ENCODE measurements around the gene CIDEB.

The CIDEB gene

DNA sequence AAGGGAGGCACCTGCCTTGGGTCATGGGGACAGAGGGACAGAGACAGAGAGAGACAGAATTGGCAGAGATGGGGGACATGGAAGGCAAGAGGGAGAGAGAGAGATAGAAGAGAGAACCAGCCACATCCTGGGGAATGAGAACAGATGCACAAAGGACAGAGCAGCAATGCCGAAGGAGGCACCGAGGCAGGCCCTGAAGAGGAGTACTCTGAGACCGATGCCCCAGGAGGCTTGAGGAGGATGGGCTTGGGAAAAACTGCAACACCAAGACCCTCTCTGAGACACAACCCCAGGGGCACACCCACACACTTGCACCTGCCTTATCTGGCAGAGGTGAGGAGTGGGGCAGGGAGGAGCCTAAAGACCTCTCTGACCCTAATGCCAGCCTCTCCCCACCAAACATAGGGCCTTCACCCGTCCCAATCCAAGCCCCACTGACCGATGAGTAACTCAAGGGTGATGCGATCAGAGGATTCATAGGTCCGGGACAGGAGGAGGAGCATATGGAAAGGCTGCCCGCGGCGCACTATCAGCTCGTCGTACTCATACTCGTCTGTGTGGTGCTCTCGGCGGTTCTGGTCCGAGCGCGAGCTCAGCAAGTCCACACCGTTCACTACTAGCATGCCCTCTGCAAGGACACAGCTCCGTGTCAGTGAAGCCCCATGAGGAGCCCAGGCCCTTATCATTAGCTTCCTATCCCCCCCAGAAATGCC, 46.4 kb downstream of the CIDEB start:
- in situ Hi-C loops (cut with MboI; ENCODE audit: low pct_unique_long_range_greater_than_20kb, low sequenced_read_pairs), result no loop called here
- DNase-seq, result no peak

DNA sequence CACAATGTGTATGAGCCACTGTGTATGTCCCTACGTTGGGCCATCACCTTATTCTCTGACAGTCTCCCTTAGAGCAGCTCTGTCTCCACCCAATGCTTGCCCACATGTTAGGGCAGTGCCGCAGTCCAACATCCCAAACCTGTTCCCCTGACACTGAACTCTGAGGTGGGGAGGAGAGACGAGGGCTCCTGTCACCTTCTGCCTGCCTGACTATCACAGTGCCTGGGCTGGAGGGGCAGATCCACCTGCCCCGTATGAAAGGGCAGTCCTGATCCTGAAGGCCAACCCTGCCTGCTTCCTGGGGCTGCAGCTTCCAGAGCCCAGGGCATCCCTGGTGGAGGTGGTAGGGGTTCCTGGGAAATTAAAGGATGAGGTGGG, 47.0 kb downstream of the CIDEB start:
- DNase-seq, result no peak
- in situ Hi-C loops (cut with MboI; ENCODE audit: low pct_unique_long_range_greater_than_20kb, low sequenced_read_pairs), result no loop called here

DNA sequence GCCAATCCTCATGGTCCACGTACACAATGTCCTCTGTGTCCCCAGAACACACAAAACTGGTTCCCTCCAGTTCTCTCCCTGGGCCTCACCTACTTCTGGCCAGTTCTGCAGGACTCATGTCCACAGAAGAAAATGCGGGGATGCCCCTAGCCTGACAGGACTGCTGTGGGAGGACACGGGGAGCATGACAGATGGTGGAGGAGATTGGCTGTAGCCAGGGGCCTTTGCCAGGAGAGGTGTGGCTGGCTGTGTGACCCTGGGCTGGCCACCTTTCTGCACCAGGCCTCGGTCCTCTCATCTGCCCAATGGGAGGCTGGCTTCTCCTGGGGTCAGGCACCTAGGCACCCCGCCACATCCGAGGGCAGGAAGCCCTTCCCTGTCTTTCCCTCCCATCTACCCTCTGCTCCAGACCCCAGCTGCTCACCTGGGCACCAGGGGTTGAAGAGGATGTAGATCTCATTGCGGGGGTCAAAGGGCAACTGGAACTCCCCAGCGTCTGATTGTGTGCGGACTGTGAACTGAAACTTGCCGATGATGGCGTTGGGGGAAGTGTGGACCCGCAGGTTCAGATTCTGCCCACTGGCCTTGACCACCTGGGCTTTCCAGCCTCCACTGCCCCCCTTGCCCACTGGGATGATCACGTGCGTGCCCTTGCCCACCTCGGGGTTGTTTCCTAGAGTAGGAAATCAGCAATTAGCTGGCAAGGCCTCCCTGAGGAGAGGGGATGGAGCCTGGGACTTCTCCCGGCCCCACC, 47.6 kb downstream of the CIDEB start:
- no peak for DNase-seq
- in situ Hi-C loops (cut with MboI; ENCODE audit: low pct_unique_long_range_greater_than_20kb, low sequenced_read_pairs), result no loop called here

DNA sequence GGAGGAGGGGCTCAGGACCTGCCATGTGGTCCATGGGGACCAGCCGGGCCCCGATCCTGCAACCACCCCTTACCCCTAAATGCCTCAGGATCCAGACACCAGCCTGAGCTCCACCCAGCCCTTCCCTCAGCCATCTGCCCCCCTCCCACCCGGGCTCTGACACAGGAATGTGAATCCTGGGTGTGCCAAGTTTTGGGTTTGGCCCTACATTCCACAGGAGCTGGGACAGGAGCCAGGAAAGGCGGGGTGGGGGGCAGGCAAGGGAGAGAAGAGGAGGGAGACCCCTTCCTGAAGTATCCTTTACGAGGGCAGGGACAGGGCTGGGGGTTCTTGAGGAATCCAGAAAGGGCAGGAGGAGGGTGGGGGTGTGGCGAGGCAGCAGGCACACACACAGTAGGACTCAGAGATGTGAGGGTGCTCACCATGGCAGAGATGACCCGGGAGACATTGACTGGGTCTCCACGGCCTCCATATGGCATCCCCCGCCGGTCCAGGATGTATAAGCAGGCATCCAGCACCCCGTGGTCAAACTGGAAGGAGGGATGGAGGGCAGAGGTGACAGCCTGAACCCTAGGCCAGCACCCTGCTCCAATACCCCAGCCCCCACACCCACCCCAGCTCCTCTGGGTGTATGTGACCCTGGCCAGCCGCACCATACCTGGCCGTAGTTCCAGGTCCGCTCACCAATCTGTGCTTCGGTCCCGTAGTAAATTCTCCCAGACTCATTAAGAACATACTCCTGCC, 48.3 kb downstream of the CIDEB start:
- no peak for DNase-seq
- in situ Hi-C loops (cut with MboI; ENCODE audit: low pct_unique_long_range_greater_than_20kb, low sequenced_read_pairs), result no loop called here

DNA sequence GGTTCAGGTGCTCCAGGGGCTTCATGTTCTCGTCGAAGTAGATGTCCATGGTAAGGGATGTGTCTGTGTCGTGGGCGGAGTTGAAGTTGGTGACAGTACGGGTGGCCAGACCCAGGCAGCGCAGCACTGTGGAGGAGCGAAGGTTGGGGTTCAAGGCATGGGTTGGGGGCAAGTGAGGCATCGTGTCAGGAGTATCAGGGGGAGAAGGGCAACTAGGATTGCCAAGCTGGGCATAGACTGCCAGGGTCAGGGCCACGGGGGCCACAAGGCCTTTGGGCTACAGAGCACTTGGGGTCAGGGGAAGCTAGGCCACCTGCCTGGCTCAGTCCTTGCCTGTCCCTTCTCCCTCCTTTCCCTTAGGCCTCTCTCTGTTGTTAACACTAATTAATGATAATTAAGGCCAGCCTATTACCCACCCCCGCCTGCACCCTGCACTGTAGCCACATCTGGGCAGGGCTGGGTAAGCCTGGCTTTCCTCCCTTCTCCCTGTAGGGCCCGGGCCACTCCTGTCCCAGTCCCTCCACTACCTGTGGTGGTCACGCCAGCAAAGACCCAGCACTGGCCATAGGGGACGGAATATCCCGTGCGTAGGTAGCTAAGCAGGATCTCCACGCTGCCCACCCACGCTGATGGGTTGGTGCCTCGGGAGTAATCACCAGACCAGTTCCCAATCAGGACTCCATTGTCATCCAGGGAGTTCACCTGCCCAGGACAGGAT, 49.1 kb downstream of the CIDEB start:
- in situ Hi-C loops (cut with MboI; ENCODE audit: low pct_unique_long_range_greater_than_20kb, low sequenced_read_pairs), result no loop called here

DNA sequence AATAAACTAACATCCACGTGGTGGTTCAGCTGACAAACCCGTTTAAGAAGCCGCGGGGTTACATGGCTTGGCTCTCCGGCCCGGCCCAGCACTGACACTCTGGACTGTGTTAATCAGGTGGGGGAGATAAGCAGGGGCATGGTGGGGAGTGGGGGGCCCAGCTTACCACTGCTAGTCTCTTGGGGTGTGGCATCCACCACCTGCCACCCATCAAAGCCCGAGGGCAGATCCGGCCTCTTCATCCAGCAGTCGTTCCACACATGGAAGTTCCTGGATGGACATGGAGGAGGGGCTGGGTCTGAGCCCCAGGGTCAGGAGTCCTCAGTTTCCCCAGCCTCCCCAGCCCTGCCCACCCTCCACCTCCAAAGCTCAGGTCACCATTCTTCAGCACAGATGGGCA, 49.7 kb downstream of the CIDEB start:
- DNase-seq, result no peak
- in situ Hi-C loops (cut with MboI; ENCODE audit: low pct_unique_long_range_greater_than_20kb, low sequenced_read_pairs), result no loop called here

More for the DNA sequence above, 49.1 kb downstream of the CIDEB start:
- DNase-seq, result no peak

- in situ Hi-C loops (cut with MboI; ENCODE audit: low pct_unique_long_range_greater_than_20kb, low sequenced_read_pairs), result no loop called here
- no peak for DNase-seq
Observed at GRCh38 chr14:24256960-24257359, 50.8 kb downstream of the CIDEB start.

DNA sequence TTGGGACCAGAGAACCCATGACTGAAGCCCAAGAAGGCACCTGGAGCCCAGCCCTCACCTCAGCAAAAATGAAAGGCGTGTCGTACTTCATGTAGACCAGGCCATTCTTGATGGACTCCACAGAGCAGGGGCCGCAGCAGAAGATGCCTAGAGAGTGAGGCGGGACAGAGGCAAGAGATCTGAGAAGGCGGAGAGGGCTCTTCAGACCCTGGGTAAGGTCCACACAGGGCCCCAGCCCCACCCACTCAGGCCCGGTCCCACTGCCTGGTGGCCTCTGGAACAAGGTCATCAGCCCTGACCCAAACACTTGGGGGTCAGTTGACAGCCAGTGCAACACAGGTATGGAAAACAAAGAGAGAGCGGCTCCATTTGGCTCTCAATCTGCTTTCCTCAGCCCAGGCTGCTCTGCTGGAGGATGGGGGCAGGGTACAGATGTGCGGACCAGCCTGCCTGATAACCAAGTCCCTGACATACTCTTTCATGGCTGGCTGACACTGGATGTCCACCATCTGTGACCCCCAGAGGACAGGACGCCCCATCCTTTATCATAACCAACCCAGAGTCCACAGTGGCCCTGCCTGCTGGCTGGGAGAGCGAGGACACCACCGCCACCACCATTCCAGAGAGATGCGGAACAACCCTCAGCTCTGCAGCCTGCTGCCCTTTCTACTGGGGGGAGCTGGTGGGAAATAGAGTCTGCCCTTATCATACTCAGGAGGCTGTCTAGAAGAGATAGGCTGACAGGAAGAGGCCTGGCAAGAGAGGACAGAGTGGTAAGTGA, 51.7 kb downstream of the CIDEB start:
- in situ Hi-C loops (cut with MboI; ENCODE audit: low pct_unique_long_range_greater_than_20kb, low sequenced_read_pairs), result no loop called here
- DNase-seq, result no peak

- no peak for DNase-seq
- in situ Hi-C loops (cut with MboI; ENCODE audit: low pct_unique_long_range_greater_than_20kb, low sequenced_read_pairs), result no loop called here
Observed at GRCh38 chr14:24255438-24255837, 52.3 kb downstream of the CIDEB start.
